HG03060 (cell line): ENCODE data around the gene INPP5A.
"Not testable (repeated sequence)": the region's sequence is repeated elsewhere in the genome, so short reads cannot be mapped to it uniquely, and the experiment has no call there.

Experiments
- ATAC-seq: cut with Tn5 transposase; IDR thresholded peaks from one replicate; pipeline ENCODE4 v1.9.1; 2021; ENCODE audit warnings: low read depth, moderate number of reproducible peaks; ENCODE audit not compliant: unreplicated experiment

The INPP5A gene

GRCh38 chr10:132503581-132504421 lies 33.8 kb upstream of the INPP5A start:
- ATAC-seq, result no peak

GRCh38 chr10:132504501-132505272 lies 32.9 kb upstream of the INPP5A start:
- no peak for ATAC-seq

DNA sequence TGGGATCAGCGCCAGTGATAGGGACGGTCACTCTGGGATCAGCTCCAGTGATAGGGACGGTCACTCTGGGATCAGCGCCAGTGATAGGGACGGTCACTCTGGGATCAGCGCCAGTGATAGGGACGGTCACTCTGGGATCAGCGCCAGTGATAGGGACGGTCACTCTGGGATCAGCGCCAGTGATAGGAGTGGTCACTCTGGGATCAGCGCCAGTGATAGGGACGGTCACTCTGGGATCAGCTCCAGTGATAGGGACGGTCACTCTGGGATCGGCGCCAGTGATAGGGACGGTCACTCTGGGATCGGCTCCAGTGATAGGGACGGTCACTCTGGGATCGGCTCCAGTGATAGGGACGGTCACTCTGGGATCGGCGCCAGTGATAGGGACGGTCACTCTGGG lies 32.0 kb upstream of the INPP5A start:
- not testable (repeated sequence) for ATAC-seq

- no peak for ATAC-seq
Measured at GRCh38 chr10:132506711-132507408, 30.7 kb upstream of the INPP5A start.

GRCh38 chr10:132507409-132507955 lies 30.1 kb upstream of the INPP5A start:
- no peak for ATAC-seq

- ATAC-seq, result no peak
Measured at GRCh38 chr10:132507956-132508490, 29.6 kb upstream of the INPP5A start.

- no peak for ATAC-seq
Measured at GRCh38 chr10:132508581-132509443, 28.8 kb upstream of the INPP5A start.

DNA sequence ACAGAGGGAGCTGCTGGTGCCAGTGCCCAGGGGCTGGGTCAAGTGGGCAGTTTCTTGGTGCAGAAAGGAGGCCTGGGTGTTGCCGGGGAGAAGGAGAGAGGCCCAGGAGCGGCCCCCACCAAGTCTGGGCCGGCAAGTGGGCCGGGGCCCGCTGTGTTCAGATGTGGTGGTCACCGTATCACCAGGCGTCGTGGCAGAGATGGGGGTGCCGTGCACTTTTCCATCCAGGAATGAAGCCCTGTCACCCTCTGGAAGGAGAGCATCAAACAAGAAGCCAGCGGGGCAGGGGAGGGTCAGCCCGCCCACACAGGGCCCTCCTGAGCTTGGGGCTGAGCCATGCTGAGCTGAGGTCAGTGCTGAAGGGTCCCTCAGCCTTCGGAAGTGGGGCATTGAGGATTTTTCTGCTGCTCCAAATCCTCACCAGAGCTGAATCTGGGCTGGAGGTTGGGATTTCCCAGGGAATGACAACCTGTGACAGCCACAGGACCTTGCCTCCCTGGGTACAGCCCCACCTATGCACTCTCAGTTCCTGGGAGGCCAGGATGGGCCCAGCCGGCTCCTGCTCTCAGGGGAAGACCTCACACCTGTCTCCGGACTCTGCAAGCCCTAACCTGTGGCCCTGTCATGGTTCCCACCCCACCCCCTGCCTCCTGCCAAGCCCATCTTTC lies 27.9 kb upstream of the INPP5A start:
- ATAC-seq, result no peak

GRCh38 chr10:132510174-132510611 lies 27.4 kb upstream of the INPP5A start:
- no peak for ATAC-seq

- no peak for ATAC-seq
Measured at GRCh38 chr10:132511121-132512051, 26.2 kb upstream of the INPP5A start.

- ATAC-seq, result no peak
Measured at GRCh38 chr10:132512052-132512442, 25.5 kb upstream of the INPP5A start.

- ATAC-seq, result no peak
Measured at GRCh38 chr10:132512693-132513345, 24.8 kb upstream of the INPP5A start.

- ATAC-seq, result no peak
Measured at GRCh38 chr10:132514821-132515520, 22.6 kb upstream of the INPP5A start.

GRCh38 chr10:132515811-132516726 lies 21.5 kb upstream of the INPP5A start:
- ATAC-seq, result no peak

DNA sequence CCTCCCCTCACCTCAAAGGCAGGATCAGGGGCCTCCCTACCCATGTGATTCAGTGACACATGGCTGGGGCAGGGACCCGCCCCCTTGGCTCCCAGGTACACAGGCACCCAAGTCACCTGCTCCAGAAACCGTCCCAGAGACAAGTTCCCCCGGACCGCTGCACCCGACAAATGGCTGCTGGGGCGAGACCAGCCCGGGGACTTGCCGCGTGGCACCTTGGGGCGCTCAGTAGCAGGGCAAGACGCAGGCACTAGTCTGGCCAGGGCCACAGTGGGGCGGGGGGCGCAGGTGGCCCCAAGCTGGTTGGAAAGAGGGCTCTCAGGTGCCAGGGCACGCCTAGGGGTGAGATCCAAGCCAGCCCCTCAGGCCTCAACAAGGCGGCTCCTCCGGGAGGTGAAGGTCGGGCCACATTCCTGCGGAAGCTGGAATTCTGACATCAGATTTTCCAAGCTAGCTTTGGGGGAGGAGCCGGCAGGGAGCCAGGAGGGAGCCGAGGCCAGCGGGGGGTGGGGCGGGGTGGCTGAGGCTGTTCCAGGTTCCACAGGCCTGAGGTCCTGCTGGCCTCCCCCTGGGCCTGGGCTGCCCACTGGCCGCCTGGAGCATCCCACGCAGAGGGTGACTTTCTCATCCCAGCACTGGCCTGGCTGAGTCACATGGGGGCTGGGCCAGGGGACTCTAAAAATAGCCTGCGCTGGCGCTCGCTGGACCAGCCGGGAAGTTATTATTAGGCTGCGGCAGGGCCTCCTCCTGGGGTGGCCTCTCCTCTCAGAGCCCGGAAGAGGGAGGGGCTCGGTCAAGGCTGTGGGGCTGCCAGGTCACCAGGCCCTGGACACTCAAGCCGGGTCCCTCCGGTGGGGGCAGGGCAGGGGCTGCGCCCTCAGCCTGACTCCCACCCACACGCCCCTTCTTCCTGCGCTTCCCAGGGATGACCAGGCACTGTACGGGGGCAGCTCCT lies 20.5 kb upstream of the INPP5A start:
- no peak for ATAC-seq
